Muscle layer of duodenum (tissue), 2 donors: ENCODE results near the gene ABTB1.

Experiments
- H3K27ac ChIP-seq: one replicate; pipeline ENCODE4 v1.7.0; 2013; ENCODE audit warnings: mild to moderate bottlenecking, low read length
- H3K27me3 ChIP-seq: one replicate; pipeline ENCODE4 v1.7.0; 2013; ENCODE audit warnings: low read depth, mild to moderate bottlenecking, control low read depth, low read length
- H3K36me3 ChIP-seq, 2 donors: one replicate each; pipeline ENCODE4 v1.7.0; 2013; ENCODE audit warnings: low read length in 2 of 2, control low read depth in 1 of 2, mild to moderate bottlenecking in 1 of 2; ENCODE audit not compliant: insufficient read depth in 2 of 2, control insufficient read depth in 1 of 2
- H3K4me1 ChIP-seq, 2 donors: one replicate each; pipeline ENCODE4 v1.7.0; 2013; ENCODE audit warnings: low read length in 2 of 2, mild to moderate bottlenecking in 2 of 2, control low read depth in 1 of 2, moderate library complexity in 1 of 2; ENCODE audit not compliant: insufficient read depth in 2 of 2, control insufficient read depth in 1 of 2
- H3K4me3 ChIP-seq, 2 donors: one replicate each; pipeline ENCODE4 v1.7.0; 2013; ENCODE audit warnings: low read length in 2 of 2, low read depth in 1 of 2, mild to moderate bottlenecking in 1 of 2
- H3K9me3 ChIP-seq, 2 donors: one replicate each; pipeline ENCODE4 v1.7.0; 2013; ENCODE audit warnings: low read length in 2 of 2, control low read depth in 1 of 2, mild to moderate bottlenecking in 1 of 2; ENCODE audit not compliant: control insufficient read depth in 1 of 2
- donor health status: healthy.

Gene ABTB1

DNA sequence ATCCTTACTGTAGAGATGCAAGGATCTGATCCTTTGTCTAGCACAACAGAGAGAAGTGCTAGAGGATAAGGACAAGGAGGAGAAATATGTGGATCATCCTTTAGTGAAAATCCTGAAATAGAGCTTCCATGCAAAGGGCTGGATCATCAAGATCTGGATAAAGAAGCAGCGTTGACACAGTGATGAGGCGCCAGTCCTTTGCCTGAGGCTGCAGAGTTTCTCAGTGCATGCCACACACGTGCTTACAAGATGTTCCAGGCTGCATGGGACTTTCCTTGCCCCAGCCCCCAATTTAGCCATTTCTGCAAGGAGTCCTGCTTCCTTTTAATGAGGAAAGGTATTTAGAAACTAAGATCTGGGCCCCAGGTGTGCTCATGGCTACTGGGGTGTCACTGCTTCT, 7.2 kb upstream of the ABTB1 start:
- Histone ChIP-seq H3K27ac (no peak overlapping the region), H3K4me3 (no peak overlapping the region), H3K9me3 (no peaks in the 10 kb centered on the region), H3K27me3 (no peaks in the 10 kb centered on the region), H3K36me3 (no peaks in the 10 kb centered on the region), H3K4me1 (no peaks in the 10 kb centered on the region)

GRCh38 chr3:127666676-127667075, 6.1 kb upstream of the ABTB1 start:
- Histone ChIP-seq H3K4me1 (peaks cover 0 to 4% of the 10 kb centered on the region in 2 donors), H3K4me3 (no peak overlapping the region), H3K27ac (no peak overlapping the region), H3K27me3 (no peaks in the 10 kb centered on the region), H3K9me3 (no peaks in the 10 kb centered on the region), H3K36me3 (no peaks in the 10 kb centered on the region)

DNA sequence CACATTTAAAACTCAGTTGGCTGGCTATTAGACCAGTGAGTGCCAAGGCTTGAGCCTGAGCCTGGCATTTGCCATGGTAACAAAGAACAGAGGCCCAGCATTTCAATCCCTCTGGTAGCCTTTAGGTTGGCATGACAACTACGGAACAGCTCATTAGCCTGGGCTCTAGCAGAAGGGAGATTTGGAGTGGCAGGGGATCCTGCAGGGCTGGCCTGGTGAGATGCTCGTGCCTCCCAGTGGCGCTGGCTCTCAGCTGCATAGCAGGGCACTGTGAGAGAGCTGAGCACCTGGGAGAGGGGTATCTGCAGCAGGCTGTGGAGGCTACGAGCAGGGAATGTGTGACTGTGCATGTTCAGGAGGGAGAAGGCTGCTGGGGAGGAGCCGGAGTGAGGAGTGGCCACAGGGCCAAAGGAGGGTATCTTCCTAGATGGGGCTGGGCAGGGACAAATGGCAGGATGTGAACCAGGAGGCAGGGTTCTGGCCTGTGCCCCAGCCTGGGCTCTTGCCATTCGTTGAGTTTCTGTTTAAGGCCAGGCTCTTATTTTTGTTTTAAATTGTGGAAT, 5.6 kb upstream of the ABTB1 start:
- Histone ChIP-seq H3K36me3 (no peaks in the 10 kb centered on the region), H3K27ac (no peak overlapping the region), H3K27me3 (no peaks in the 10 kb centered on the region), H3K9me3 (no peaks in the 10 kb centered on the region), H3K4me1 (peaks cover 0 to 9% of the 10 kb centered on the region in 2 donors), H3K4me3 (no peak overlapping the region)

DNA sequence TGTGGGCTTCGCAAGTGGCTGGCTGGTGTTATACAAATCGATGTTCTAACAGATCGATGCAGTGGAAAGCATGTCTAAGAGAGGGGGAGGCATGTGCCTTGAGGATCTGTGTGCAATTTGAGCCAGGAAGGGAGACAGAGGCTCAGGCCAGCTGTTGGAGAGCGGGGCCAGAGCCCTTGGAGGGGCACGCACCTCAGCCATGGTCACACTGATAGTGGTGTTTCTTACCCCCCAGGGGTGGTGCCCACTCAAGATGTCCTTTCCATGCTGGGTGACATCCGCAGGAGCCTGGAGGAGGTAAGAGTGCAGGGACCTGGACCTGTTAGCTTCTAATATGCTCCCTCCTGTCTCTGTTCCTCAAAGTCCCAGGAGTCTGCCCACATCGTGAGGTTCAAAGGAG, 3.8 kb upstream of the ABTB1 start:
- Histone ChIP-seq H3K4me1 (peaks cover 0 to 16% of the 10 kb centered on the region in 2 donors), H3K27me3 (no peaks in the 10 kb centered on the region), H3K9me3 (no peaks in the 10 kb centered on the region), H3K36me3 (no peaks in the 10 kb centered on the region), H3K27ac (no peak overlapping the region), H3K4me3 (no peak overlapping the region)

DNA sequence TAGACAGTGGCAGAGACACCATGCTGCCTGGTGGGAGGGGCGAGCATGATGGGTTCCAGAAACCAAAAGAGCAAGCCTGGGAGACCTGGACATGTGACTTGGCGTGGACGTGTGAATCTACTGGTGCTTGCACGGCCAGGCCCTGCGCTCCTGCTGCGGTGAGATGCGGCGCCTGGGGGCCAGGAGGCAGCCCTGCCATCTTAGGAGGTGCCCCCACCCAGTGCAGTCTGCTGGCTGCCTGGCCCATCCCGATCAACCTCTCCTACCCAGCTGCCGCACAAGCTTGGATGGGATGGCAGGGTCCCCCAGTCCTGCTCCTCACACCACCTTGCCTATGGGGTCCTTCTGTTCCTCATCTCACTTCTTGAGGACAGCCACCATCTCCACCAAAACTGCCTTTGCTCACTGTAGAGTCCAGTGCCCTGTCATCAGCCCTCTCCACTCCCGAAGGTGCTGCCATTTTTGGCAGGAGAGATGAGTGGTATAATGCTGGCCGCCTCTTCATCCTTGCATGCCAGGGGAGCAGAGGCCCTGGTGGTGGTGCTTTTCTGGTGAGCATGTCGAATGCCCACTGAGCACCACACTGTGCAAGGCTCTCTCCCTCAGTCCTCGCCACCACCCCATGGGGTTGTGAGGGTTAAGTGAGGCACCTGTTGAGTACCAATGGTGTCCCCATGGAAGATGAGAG, 3.1 kb upstream of the ABTB1 start:
- no peak overlapping the region for H3K4me3 ChIP-seq
- peaks cover 0 to 21% of the 10 kb centered on the region in 2 donors for H3K4me1 ChIP-seq
- H3K27ac ChIP-seq, result no peak overlapping the region
- no peaks in the 10 kb centered on the region for H3K27me3 ChIP-seq
- no peaks in the 10 kb centered on the region for H3K9me3 ChIP-seq
- no peaks in the 10 kb centered on the region for H3K36me3 ChIP-seq

GRCh38 chr3:127670229-127670559, 2.6 kb upstream of the ABTB1 start:
- no peaks in the 10 kb centered on the region for H3K36me3 ChIP-seq
- H3K27me3 ChIP-seq, result no peaks in the 10 kb centered on the region
- H3K27ac ChIP-seq, result no peak overlapping the region
- H3K4me1 ChIP-seq, result peaks cover 0 to 27% of the 10 kb centered on the region in 2 donors
- no peaks in the 10 kb centered on the region for H3K9me3 ChIP-seq
- H3K4me3 ChIP-seq, result no peak overlapping the region

GRCh38 chr3:127670761-127671522, 1.8 kb upstream of the ABTB1 start:
- no peaks in the 10 kb centered on the region for H3K9me3 ChIP-seq
- no peak overlapping the region for H3K4me3 ChIP-seq
- peaks cover 0 to 28% of the 10 kb centered on the region in 2 donors for H3K4me1 ChIP-seq
- peaks cover 0 to 2% of the 10 kb centered on the region in 2 donors for H3K36me3 ChIP-seq
- H3K27ac ChIP-seq, result no peak overlapping the region
- H3K27me3 ChIP-seq, result no peaks in the 10 kb centered on the region

DNA sequence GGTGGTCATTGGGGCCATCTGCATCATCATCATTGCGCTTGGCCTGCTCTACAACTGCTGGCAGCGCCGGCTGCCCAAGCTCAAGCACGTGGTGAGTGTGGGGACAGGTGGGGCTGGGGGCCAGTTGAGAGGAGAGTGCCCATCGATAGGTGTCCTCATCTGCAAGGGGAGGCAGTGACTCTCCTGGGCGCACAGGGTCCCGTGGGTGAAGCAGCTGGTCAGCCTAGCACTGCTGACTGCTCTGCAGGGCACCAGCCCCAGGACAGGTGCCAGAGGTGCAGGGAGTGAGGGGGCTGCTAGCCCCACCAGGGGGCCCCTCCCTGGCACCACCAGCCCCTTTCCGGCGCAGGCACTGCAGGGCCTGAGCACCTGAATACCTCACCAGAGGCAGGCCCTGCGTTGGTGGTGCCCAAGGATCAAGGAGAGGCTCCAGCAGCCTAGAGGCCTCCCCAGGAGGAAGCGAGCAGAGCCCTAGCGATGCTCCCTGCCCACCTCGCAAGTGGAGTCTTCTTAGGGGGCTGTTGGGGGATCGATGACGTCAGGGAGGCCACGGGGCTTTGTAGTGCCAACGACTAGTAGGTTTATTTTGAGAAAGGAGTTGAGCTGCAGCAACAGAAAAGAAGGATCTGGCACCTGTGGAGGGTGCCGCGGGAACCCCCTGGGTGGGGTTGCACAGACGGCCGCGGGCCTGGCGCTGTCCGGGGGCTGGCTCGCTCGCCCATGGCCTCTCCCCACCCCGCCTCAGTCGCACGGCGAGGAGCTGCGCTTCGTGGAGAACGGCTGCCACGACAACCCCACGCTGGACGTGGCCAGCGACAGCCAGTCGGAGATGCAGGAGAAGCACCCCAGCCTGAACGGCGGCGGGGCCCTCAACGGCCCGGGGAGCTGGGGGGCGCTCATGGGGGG, 976 bp upstream of the ABTB1 start:
- Histone ChIP-seq H3K27me3 (no peaks in the 10 kb centered on the region), H3K9me3 (no peaks in the 10 kb centered on the region), H3K27ac (peak overlapping the region; percentile 51), H3K4me1 (peaks cover 0 to 28% of the 10 kb centered on the region in 2 donors), H3K4me3 (peak overlapping the region; percentile 39 to 96), H3K36me3 (peaks cover 0 to 10% of the 10 kb centered on the region in 2 donors)

GRCh38 chr3:127673191-127674100, 694 bp downstream of the ABTB1 start:
- Histone ChIP-seq H3K4me3 (peak overlapping the region; percentile 62 to 96), H3K27ac (no peak overlapping the region), H3K4me1 (peaks cover 0 to 28% of the 10 kb centered on the region in 2 donors), H3K36me3 (peaks cover 5 to 19% of the 10 kb centered on the region in 2 donors), H3K27me3 (no peaks in the 10 kb centered on the region), H3K9me3 (no peaks in the 10 kb centered on the region)

GRCh38 chr3:127674101-127674721, 1.5 kb downstream of the ABTB1 start:
- H3K27ac ChIP-seq, result no peak overlapping the region
- peaks cover 5 to 19% of the 10 kb centered on the region in 2 donors for H3K36me3 ChIP-seq
- peak overlapping the region in 1 of 2 donors; percentile 96 for H3K4me3 ChIP-seq
- H3K27me3 ChIP-seq, result no peaks in the 10 kb centered on the region
- H3K9me3 ChIP-seq, result no peaks in the 10 kb centered on the region
- H3K4me1 ChIP-seq, result peaks cover 0 to 28% of the 10 kb centered on the region in 2 donors
